Lung (tissue), 12 donors: Measurements from ENCODE around the gene CENPX. TPM values are rescaled to one million over a fixed set of nuclear protein-coding genes. Genes with fewer than 3 reads are reported as not detected.

ENCODE experiments used
- ATAC-seq: fragments of 200-7000 bp; cut with Tn5 transposase; one replicate; pipeline ENCODE4 v1.9.1; 2020; ENCODE audit warnings: moderate number of reproducible peaks; ENCODE audit not compliant: insufficient read depth, low FRiP score
- DNase-seq, 3 donors: peaks; one replicate each; pipeline ENCODE4 v3.0.0-alpha.2; 2013 to 2017
- H3K27ac ChIP-seq, 2 donors: one replicate each; pipeline ENCODE4 v1.5.1; 2013; ENCODE audit warnings: mild to moderate bottlenecking in 2 of 2, moderate library complexity in 2 of 2, control low read depth in 1 of 2, inconsistent platforms in 1 of 2, low read depth in 1 of 2, low read length in 1 of 2
- H3K27me3 ChIP-seq, 3 donors: one replicate each; pipeline ENCODE4 v1.5.1; 2013; ENCODE audit warnings: low read length in 2 of 3; ENCODE audit not compliant: control insufficient read depth in 3 of 3, insufficient read depth in 3 of 3
- H3K36me3 ChIP-seq, 4 donors: one replicate each; pipeline ENCODE4 v1.5.1; 2013; ENCODE audit warnings: low read length in 4 of 4, mild to moderate bottlenecking in 1 of 4, moderate library complexity in 1 of 4; ENCODE audit not compliant: control insufficient read depth in 4 of 4, insufficient read depth in 4 of 4
- H3K4me1 ChIP-seq, 5 donors: one replicate each; pipeline ENCODE4 v1.5.1; 2013; ENCODE audit warnings: low read length in 5 of 5, mild to moderate bottlenecking in 2 of 5, moderate library complexity in 1 of 5; ENCODE audit not compliant: control insufficient read depth in 5 of 5, insufficient read depth in 5 of 5
- H3K4me3 ChIP-seq: one replicate; pipeline ENCODE4 v1.5.1; 2013; ENCODE audit warnings: mild to moderate bottlenecking, control low read depth, moderate library complexity
- H3K9ac ChIP-seq, 2 donors: one replicate each; pipeline ENCODE4 v1.5.1; 2013; ENCODE audit warnings: low read length in 2 of 2, control low read depth in 1 of 2; ENCODE audit not compliant: insufficient read depth in 1 of 2
- H3K9me3 ChIP-seq, 4 donors: one replicate each; pipeline ENCODE4 v1.5.1; 2013; ENCODE audit warnings: low read length in 3 of 4, mild to moderate bottlenecking in 1 of 4, moderate library complexity in 1 of 4; ENCODE audit not compliant: control insufficient read depth in 4 of 4, insufficient read depth in 3 of 4
- CTCF ChIP-seq: IDR thresholded peaks from 2 replicates; pipeline ENCODE4 v1.5.1; 2012; ENCODE audit warnings: mild to moderate bottlenecking; ENCODE audit errors: control extremely low read depth, extremely low read depth
- WGBS, 2 donors: extraction: QIAGEN DNeasy Blood & Tissue Kit; methylation state at CpG; one replicate each; pipeline ENCODE4 v1.1.7; 2013; 5-methylcytosine and 5-hydroxymethylcytosine counted together
- polyA plus RNA-seq, 2 donors: library from polyadenylated mRNA; stranded (reverse); fragments of 200-250 nt; gene quantifications; one replicate each; pipeline ENCODE4 v1.2.1, GENCODE V29; 2013
- total RNA-seq, 2 donors: library from RNA; depleted of rRNA in 1 of 2; stranded (reverse); fragments of >200 nt in 1 of 2; gene quantifications; one replicate each; pipeline ENCODE4 v1.2.1, GENCODE V29; 2014 to 2021
- donor health status: control.
- donor health status: control.
- donor health status: Bipolar disorder and iron deficiency.
- donor health status: healthy.
- donor health status: DM: yes; HTN: yes; CAD: no.

The CENPX gene
- total and polyA plus RNA-seq, 4 donors, result 21.5 to 121 (median 101) TPM

DNA sequence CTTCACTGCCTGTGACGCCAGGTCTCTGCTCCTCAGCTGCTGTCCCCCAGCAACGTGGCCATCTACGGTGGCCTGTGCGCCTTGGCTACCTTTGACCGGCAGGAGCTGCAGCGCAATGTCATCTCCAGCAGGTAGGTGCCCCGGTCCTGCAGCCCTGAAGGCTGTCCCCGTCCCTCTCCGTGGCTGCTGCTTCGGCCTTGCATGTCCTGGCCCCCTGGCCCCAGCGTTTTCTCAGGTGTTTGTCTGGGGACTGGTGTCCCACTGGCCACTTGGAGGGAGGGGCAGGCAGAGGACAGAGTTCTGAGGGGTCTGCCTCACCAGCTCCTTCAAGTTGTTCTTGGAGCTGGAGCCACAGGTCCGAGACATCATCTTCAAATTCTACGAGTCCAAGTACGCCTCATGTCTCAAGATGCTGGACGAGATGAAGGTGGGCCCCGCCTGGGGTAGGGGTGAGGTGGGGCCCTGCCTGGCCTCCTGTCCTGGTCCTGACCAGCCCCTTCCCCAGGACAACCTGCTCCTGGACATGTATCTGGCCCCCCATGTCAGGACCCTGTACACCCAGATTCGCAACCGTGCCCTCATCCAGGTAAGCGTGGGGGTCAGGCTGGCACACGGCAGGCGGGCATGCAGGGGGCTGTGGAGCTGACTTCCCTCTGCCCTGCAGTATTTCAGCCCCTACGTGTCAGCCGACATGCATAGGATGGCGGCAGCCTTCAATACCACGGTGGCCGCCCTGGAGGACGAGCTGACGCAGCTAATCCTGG lies 33.5 kb upstream of the CENPX start:
- Histone ChIP-seq H3K9me3 (no peaks in the 10 kb centered on the region), H3K27me3 (no peaks in the 10 kb centered on the region), H3K4me1 (peaks cover 0 to 14% (median 4%) of the 10 kb centered on the region in 5 donors), H3K9ac (no peak overlapping the region), H3K27ac (no peak overlapping the region), H3K36me3 (peaks cover 5 to 75% (median 17%) of the 10 kb centered on the region in 4 donors), H3K4me3 (no peak overlapping the region)
- TF ChIP-seq CTCF, result no peak
- 93 to 95% methylated on average over 28 of the region's 28 CpGs for WGBS, 2 donors
- no peak for ATAC-seq
- peak in 1 of 3 donors; percentile 4 for DNase-seq

GRCh38 chr17:82055023-82055964 lies 32.6 kb upstream of the CENPX start:
- Histone ChIP-seq H3K36me3 (peaks cover 5 to 66% (median 15%) of the 10 kb centered on the region in 4 donors), H3K27me3 (no peaks in the 10 kb centered on the region), H3K9ac (no peak overlapping the region), H3K9me3 (no peaks in the 10 kb centered on the region), H3K27ac (no peak overlapping the region), H3K4me1 (peaks cover 0 to 21% (median 8%) of the 10 kb centered on the region in 5 donors), H3K4me3 (no peak overlapping the region)
- no peak for TF ChIP-seq CTCF
- DNase-seq (no peak), ATAC-seq (no peak)
- 85 to 90% methylated on average over 25 to 26 of the region's 26 CpGs for WGBS, 2 donors

DNA sequence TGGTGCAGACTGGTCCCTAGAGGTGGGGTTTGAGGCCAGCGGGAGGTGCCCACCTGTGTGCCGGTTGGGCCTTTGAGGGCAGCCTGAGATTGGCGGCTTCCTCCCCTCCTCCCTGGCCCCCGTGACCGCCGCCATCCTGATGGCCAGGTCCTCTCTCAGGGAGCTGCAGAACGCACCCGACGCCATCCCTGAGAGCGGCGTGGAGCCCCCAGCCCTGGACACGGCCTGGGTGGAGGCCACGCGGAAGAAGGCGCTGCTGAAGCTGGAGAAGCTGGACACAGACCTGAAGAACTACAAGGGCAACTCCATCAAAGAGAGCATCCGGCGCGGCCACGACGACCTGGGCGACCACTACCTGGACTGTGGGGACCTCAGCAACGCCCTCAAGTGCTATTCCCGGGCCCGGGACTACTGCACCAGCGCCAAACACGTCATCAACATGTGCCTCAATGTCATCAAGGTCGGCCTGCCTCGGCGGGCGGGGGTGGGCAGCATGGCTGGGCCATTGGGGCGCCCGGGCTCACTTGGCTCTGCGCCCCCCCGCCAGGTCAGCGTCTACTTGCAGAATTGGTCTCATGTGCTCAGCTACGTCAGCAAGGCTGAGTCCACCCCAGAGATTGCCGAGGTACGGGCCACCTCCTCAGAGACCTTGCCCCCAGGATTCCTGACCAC lies 31.8 kb upstream of the CENPX start:
- Histone ChIP-seq H3K9ac (no peak overlapping the region), H3K9me3 (no peaks in the 10 kb centered on the region), H3K4me3 (no peak overlapping the region), H3K27me3 (no peaks in the 10 kb centered on the region), H3K36me3 (peaks cover 5 to 62% (median 16%) of the 10 kb centered on the region in 4 donors), H3K4me1 (peaks cover 0 to 24% (median 8%) of the 10 kb centered on the region in 5 donors), H3K27ac (no peak overlapping the region)
- 94 to 95% methylated on average over 35 to 38 of the region's 38 CpGs for WGBS, 2 donors
- ATAC-seq (no peak), DNase-seq (no peak)
- no peak for TF ChIP-seq CTCF
